Heart left ventricle (tissue), 13 donors: Measurements from ENCODE around the gene CNNM4.

Source experiments
- POLR2A ChIP-seq, 2 donors: fragments of 450-650 bp; IDR thresholded peaks; one replicate each; pipeline ENCODE4 v1.6.1; 2017; ENCODE audit warnings: antibody characterized with exemption in 2 of 2, mild to moderate bottlenecking in 2 of 2, moderate library complexity in 2 of 2
- TF ChIP-seq, protein P1 (sequence below), 12 donors: fragments of 200-600 bp; sonication (generic) in 4 of 12; IDR thresholded peaks; one replicate each; pipeline versions ENCODE4 v1.5.0 to v1.8.0; 2018 to 2022; ENCODE audit warnings: antibody characterized with exemption in 12 of 12, mild to moderate bottlenecking in 5 of 12
- donor health status: ischemic (EF 13 %, LVEDD 7.1; RV severe dilation, severe dysfunction).
- donor health status: DM: no; HTN: yes; CAD: no.
- donor health status: DM: no; HTN: no; CAD: no.
- donor health status: ischemic (EF 25% LVEDD 6.9; RV normal size, moderate dysfunction).
- donor health status: ischemic (EF 25% LVEDD 5.7; RV mildly dilated, moderate dysfunction).
- donor health status: ischemic (EF 35%, LVEDD 5.7; RV mildly dilated, moderate dysfunction).
- donor health status: nonischemic (EF 11% LVEDD 7.7; RV severe dilation, severe dysfunction).
- donor health status: DM: yes; HTN: yes; CAD: no.
- donor health status: PGD.
- donor health status: ischemic (EF 29% LVEDD 5.4; RV normal size, mild dysfunction).
- donor health status: nonischemic (EF 23%, LVEDD 6.1; RV moderate dilation, normal function).

DNA sequence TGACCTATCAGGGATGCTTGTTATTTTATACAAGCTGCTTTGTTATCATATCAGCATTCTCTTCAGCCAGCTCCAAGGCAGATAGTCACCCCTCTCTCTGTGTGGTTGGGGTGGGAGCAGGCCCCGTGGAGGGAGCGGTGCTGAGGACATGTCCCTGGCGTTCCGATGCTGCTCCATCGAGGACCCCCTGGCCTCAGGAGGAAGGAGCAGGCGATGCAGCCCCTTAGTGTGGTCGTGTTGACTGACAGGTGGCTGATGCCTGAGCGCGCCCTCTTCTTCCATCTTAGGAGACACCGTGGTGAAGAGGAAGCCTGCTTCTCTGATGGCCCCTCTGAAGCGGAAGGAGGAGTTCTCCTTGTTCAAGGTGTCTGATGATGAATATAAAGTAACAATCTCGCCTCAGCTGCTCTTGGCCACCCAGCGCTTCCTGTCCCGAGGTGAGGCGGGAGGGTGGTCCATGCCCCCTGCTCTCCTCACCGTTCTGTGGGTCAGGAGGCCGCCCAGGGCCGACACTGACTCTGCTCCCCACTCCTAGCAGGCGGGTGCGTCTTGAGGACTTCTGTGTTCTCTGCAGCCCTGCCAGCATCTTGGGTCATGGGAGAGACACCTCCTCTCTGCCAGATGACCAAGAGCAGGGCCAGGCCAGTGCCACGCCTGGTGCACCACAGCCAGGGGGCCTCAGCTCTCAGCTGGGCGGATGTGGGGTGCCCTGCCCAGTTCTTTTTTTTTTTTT, 66.0 kb downstream of the CNNM4 start:
- no peak for TF ChIP-seq POLR2A (IDR thresholded peaks at IDR 0.05)
- TF ChIP-seq, protein P1, sequence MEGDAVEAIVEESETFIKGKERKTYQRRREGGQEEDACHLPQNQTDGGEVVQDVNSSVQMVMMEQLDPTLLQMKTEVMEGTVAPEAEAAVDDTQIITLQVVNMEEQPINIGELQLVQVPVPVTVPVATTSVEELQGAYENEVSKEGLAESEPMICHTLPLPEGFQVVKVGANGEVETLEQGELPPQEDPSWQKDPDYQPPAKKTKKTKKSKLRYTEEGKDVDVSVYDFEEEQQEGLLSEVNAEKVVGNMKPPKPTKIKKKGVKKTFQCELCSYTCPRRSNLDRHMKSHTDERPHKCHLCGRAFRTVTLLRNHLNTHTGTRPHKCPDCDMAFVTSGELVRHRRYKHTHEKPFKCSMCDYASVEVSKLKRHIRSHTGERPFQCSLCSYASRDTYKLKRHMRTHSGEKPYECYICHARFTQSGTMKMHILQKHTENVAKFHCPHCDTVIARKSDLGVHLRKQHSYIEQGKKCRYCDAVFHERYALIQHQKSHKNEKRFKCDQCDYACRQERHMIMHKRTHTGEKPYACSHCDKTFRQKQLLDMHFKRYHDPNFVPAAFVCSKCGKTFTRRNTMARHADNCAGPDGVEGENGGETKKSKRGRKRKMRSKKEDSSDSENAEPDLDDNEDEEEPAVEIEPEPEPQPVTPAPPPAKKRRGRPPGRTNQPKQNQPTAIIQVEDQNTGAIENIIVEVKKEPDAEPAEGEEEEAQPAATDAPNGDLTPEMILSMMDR (IDR thresholded peaks at IDR 0.05): no peak
